NB4 (cell line): ENCODE measurements around the gene IER5.
A peak's percentile ranks its signal among the peaks of the same experiment; 100 is the strongest.

Experiments used
- DNase-seq: peaks from one replicate; pipeline ENCODE4 v3.0.0; 2010; ENCODE audit warnings: low read depth
- H3K4me3 ChIP-seq: one replicate; pipeline ENCODE4 v1.5.1; 2011; ENCODE audit warnings: mild to moderate bottlenecking, low read depth, low read length, moderate library complexity
- CTCF ChIP-seq: IDR thresholded peaks from one replicate; pipeline ENCODE4 v1.5.1; 2012; ENCODE audit warnings: low read depth, low read length
- MAX ChIP-seq: IDR thresholded peaks from 2 replicates; pipeline ENCODE4 v1.6.1; 2011; ENCODE audit warnings: low read depth, low read length
- MYC ChIP-seq: IDR thresholded peaks from 2 replicates; pipeline ENCODE4 v1.6.1; 2011; ENCODE audit warnings: low read depth, low read length
- POLR2A ChIP-seq: IDR thresholded peaks from 2 replicates; pipeline ENCODE4 v1.6.1; 2011; ENCODE audit warnings: mild to moderate bottlenecking; ENCODE audit not compliant: insufficient read length; ENCODE audit errors: extremely low read depth

IER5 gene

GRCh38 chr1:181095763-181096184 lies 7.3 kb downstream of the IER5 start:
- no peak overlapping the region for H3K4me3 ChIP-seq
- TF ChIP-seq MYC (no peak), CTCF (no peak), MAX (no peak), POLR2A (no peak)

GRCh38 chr1:181097242-181097641 lies 8.7 kb downstream of the IER5 start:
- no peak for TF ChIP-seq POLR2A
- TF ChIP-seq CTCF, result no peak
- TF ChIP-seq MAX, result no peak
- TF ChIP-seq MYC, result no peak
- no peak overlapping the region for H3K4me3 ChIP-seq
- DNase-seq, result no peak

More at GRCh38 chr1:181095763-181096184, 7.3 kb downstream of the IER5 start:
- DNase-seq, result no peak

GRCh38 chr1:181099152-181100014 lies 10.9 kb downstream of the IER5 start:
- DNase-seq, result no peak
- TF ChIP-seq MYC, result no peak
- no peak for TF ChIP-seq MAX
- no peak for TF ChIP-seq CTCF
- TF ChIP-seq POLR2A, result no peak
- H3K4me3 ChIP-seq, result no peak overlapping the region

GRCh38 chr1:181100015-181100905 lies 11.8 kb downstream of the IER5 start:
- no peak overlapping the region for H3K4me3 ChIP-seq
- TF ChIP-seq POLR2A, result no peak
- no peak for TF ChIP-seq MYC
- TF ChIP-seq CTCF, result no peak
- TF ChIP-seq MAX, result no peak
- DNase-seq, result peak; percentile 56

GRCh38 chr1:181100934-181101333 lies 12.4 kb downstream of the IER5 start:
- no peak for DNase-seq
- TF ChIP-seq MYC, result no peak
- TF ChIP-seq MAX, result no peak
- no peak overlapping the region for H3K4me3 ChIP-seq

GRCh38 chr1:181101581-181102226 lies 13.2 kb downstream of the IER5 start:
- H3K4me3 ChIP-seq, result no peak overlapping the region
- no peak for DNase-seq
- TF ChIP-seq CTCF (no peak), MAX (no peak), MYC (no peak), POLR2A (no peak)
